Activated CD8-positive, alpha-beta memory T cell treated with anti-CD3 and anti-CD28 coated beads for 24 hours (primary cell): ENCODE data around the gene ATP2A3.
A peak's percentile ranks its signal among the peaks of the same experiment; 100 is the strongest.

Source experiments
- DNase-seq: peaks from one replicate; pipeline ENCODE4 v3.0.0-alpha.2; 2020

Gene ATP2A3

DNA sequence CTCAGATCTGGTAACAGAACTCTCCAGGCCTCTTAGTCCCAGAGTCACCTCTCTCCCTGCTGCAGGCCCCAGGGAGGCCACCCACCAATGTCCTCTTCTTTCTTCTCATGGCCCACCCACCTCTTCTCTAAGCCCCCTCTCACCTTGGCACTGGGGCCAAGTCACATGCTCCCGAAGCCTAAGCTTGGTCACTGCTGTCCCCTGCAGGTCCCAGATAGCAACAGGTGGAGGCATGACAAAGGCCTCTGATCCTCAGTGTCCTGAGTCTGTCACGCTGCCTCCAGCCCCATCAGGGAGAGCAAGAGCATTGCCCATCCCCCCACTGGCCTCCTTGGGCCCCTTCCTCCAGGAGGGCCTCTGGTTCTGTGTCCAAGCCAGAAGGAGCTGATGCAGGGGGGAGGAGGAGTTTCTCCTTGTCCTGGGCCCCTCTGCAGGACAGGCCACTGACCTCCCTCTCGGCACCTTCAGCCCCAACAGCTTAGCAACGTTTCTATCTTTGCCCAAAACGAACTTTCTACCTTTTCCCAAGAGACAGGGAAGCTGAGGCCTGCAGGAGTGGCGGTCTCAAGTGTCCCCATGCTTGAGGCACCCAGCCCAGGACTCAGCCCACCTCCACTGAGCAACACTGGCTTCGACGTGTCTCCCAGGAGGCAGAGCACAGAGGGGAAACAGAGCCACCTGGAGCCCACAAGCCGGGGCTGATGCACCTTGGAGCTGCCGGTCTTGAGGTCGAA lies 56.6 kb downstream of the ATP2A3 start:
- no peak for DNase-seq

DNA sequence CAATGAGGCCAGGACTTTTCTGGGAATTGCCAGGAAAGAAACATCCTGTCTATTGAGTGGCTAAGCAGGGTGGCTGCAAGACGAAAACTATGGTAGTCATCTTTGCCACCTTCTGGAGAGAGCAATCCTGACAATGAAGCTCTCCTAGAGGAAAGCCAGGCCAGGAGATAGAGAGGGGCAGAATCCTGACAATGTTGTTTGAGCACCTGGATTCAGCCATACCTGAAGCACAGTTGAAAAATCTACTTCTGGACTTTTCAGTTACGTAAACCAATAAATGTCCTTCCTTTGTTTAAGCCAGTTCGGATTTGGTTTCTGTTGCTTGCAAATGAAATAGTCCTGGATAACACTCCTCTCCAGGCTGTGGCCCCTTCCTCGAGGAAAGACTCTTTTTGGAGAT lies 57.4 kb downstream of the ATP2A3 start:
- DNase-seq = no peak

- no peak for DNase-seq
These were observed 59.2 kb downstream of the ATP2A3 start for GRCh38 chr17:3905017-3905520.

DNA sequence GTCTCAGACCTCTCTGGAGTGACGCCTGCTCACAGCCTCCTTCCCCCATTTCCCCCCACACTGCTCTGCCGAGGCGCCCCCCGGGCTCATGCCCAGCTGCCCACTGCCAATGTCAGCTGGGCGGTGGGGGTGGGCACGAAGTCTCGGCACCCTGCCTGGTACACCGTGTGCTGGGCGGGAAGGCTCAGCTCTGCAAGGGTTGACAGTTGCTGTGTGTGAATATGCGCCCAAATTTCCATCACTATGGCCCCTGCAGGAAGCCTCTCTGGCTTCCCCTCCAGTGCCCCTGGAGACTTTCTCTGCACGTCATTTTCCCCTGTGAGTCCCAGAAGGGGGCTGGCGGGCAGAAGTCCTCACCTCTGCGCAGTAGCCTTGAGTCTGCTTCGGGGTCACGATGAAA lies 59.7 kb downstream of the ATP2A3 start:
- no peak for DNase-seq

DNA sequence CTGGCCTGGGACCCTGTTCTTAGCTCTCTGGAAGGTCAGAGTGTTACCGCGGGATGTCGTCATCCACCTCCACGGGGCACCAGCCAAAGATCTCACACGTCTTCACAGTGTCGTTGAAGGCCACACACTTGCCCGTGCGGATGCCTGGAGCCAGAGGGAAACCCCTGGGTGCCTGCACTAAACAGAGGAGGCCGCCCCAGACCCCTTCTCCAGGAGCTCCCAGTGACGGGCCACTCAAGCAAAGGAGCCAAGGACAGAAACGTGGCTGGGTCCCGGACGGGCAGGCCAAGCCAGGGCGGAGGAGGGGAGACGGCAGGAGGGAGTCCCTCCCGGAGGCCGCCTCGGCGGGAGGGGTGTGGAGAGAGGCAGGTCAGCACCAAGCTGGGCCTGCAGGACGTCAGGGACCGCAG lies 60.4 kb downstream of the ATP2A3 start:
- no peak for DNase-seq

DNA sequence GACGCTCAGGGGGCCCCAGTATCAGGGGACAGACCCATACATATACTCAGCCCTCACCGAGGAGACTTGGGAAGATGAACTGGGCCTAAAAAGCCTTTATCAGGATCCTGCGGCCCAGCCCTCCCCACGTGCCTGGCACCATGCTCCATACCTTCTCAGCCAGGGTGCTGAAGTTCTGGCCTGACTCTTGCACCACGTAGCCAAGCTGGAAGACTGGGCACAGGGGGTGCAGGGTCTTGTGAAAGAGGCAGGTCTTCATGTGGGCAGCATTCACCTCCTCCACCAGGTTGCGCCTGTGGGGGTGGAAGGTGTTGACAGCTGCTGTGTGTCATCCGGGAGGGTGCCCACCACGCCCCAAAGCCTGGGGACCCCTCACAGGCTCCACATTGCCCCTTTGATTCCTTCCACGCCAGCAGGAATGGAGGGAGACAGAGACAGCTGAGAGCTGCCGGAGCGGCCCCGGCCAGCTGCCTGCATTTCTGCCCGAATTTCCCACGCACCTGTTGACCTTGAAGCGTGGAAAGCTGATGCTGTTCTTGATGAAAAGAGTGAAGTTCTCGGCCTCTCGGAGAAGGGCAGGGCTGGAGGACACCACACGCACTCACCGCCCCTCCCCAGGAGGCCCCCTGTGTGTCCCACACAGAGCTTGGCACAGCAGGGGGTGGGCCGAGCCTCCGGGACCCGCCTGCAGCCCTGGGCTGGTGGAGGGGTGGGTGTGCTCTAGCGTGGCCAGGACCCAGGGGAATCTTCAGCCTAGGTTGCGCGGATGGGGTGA lies 61.0 kb downstream of the ATP2A3 start:
- DNase-seq = no peak

GRCh38 chr17:3900646-3901045 lies 63.6 kb downstream of the ATP2A3 start:
- no peak for DNase-seq

GRCh38 chr17:3897731-3898130 lies 66.5 kb downstream of the ATP2A3 start:
- DNase-seq = no peak

DNA sequence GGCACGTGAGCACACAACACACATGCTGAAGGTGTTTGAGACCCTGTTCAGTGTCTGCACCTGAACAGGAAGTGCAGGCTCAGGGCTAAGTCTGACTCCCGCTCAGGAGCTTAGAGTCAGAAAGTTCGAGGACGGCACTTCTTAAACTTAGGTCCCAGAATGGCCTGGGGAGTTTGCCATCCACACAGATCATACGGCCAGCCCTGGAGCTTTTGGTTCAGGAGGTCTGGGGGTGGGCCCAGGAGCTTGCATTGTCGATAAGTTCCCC lies 67.3 kb downstream of the ATP2A3 start:
- no peak for DNase-seq

DNA sequence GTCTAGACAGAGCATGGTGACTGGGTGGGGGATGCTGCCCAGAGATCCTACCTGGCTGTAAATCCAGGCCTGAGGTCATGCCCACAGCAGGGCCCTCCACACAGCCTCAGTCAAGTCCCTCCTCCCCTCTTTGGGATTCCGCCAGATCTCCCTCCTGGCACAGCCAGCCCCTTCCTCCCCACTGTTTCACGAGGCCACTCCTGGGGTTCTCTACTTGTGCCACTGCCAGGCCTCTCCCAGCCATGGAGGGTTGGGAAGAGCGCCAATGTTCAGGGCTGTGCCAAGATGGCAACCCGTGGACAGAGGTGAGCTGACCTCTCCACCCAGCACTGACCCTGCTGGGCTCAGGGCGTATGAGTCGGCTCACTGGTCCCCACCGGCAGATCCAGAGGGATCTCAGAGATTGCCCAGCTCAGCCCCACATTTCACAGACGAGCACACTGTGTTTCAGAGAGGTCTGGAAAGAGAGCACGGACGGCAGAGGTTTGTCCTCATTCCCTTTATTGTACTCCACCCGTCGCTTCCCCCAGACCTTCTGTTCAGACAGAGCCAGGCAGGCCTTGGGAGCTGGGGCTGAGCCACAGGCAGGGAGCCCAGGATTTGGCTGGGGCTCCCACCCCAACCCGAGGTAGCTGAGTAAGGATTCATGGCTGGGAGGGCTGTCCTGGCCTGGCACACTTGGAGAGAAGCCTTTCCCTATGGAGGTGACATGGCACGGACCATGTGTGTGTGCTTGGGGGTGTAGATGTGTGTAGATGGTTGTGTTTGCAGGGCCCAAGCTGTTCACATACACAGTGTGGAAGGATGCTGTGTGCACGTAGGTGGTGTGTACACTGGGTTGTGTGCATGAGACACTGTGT lies 67.9 kb downstream of the ATP2A3 start:
- no peak for DNase-seq

DNA sequence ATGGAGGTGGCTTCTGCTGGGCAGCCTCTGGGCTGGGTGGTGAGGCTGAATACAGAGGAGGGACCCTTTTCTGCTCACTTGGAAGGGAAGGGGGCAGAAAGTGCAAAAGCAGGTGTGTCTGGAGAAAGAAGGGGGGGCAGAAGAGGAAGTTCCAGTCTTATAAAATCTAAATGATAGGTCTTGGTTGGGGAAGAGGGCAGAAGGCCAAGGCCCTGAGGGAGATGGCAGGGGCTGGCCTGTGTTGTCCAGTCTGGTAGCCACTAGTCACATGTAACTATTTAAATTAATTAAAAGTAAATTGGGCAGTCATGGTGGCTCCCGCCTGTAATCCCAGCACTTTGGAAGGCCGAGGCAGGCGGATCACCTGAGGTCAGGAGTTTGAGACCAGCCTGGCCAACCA lies 68.9 kb downstream of the ATP2A3 start:
- DNase-seq = no peak

DNA sequence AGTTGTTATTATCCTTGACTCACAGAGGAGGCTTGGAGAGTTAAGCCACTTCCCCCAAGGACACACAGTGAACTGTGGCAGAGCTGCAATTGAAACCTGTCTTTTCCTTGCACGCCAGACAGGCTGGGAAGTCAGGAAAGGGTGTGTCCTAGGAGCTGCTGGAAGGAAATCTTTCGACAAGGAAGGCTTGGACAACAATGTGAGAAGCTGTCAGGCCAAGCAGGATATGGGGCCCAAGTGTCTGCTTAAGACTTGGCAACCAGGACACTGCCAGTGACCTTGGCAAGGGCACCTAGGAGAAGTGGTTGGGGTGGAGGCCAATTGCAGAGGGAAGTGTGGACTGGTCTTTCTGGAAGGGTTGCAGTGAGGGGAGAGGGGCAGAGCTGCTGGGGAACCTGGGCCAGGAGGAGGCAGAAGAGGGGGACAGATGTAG lies 69.3 kb downstream of the ATP2A3 start:
- DNase-seq = no peak

DNA sequence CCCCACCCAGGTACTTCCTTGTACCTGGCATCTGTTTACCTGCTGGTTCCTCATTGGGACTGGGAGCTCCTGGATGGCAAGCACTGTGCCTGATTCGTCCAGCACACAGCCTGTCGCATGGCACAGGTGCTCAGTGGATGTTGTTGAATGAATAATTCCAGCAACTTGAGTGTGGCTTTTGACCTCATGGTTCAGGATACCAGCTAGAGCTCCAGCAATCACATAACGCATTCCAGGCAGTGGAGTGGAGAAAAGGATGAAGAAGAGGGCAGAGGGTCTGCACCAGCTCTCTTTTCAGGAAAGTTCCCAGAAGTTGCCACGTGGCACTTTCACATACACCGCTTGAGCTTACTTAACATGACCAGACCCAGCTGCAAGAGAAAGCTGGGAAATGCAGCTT lies 70.0 kb downstream of the ATP2A3 start:
- DNase-seq = no peak

- DNase-seq = no peak
These were observed 70.5 kb downstream of the ATP2A3 start for GRCh38 chr17:3893720-3894116.

GRCh38 chr17:3893003-3893719 lies 71.1 kb downstream of the ATP2A3 start, which contains the start of gene CAMKK1:
Gene CAMKK1, minus strand, starts transcription at chr17:3893053. Its CDS starts 7,366 bp downstream, at chr17:3885687.
- DNase-seq = peak; percentile 94

DNA sequence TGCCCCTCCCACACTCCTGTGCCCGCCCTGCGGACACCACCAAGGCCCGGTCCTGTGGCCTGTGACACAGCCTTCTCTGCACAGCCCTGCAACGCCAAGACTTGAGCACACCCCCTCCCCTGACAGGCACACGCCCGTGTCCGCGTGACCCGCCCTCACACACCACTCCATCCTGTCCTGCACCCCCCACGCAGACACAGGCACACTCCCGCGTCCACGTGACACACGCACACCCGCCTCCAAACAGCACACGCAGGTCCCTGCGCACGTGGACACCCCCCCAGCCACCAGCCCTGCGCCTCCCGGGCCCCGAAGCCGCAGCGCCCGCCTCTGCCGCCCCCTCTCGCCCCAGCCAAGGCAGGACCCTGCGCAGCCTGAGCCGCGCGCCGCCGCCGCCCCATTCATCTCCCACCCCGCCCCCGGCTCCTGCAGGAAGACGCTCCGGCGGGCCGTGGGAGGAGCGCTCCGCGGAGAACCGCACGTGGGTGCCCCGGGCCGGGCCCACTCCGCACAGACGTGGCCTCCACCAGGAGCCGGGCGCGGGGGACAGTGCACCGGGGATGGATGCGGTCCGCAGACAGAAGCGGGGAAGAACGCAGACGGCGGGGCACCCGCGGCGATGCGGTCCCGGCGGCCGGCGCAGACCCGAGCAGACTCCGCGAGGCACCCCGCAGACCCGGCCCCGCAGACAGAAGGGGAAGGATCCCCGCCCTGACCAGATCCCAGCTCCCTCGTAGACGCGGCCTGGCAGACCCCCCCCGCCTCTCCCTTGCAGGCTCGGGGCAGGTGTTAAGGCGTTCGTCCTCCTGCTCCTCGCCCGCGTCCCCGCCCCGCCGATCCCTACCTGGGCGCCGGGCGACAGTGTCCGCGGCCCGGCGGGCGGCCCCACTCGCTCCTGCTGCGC lies 71.9 kb downstream of the ATP2A3 start:
- DNase-seq = peak; percentile 85

DNA sequence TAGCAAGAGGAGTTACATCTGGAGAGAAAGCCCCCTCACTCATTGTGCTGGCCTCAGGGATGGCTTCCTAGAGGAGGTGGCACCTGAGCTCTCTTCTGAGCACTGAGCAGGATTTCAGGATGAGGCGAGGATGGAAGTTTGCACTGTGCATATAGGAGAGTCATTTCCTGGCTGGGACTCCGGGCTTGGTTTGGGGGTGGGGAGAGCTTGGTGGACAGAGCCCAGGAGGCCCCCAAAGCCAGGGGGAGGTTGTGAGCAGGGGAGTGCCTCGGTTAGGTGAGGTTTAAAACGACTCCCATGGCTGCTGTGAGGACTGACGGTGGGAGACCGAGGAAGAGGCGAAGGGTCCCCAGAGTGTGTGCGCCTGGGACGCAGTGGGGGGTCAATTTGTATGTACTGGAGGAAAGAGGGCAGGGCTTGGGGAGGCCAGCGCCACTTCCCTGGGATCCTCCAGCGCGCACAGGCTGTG lies 72.6 kb downstream of the ATP2A3 start:
- no peak for DNase-seq

DNA sequence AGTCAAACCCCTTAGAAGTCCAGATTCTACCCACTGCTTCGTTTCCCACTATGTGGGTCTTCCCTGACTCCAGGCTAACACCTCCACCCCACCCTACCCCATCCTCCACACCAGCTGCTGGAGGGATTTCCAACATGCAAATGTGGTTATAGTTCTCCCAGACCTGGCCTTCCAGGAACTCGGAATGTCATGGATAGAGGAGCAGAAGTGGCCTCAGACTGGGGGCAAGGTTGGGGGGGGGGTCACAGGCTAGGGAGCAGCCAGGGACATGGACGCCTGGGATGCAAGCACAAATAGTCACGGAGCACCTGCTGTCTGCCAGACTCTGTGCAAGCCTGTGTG lies 73.4 kb downstream of the ATP2A3 start:
- no peak for DNase-seq

GRCh38 chr17:3890082-3890877 lies 74.0 kb downstream of the ATP2A3 start:
- DNase-seq = no peak

DNA sequence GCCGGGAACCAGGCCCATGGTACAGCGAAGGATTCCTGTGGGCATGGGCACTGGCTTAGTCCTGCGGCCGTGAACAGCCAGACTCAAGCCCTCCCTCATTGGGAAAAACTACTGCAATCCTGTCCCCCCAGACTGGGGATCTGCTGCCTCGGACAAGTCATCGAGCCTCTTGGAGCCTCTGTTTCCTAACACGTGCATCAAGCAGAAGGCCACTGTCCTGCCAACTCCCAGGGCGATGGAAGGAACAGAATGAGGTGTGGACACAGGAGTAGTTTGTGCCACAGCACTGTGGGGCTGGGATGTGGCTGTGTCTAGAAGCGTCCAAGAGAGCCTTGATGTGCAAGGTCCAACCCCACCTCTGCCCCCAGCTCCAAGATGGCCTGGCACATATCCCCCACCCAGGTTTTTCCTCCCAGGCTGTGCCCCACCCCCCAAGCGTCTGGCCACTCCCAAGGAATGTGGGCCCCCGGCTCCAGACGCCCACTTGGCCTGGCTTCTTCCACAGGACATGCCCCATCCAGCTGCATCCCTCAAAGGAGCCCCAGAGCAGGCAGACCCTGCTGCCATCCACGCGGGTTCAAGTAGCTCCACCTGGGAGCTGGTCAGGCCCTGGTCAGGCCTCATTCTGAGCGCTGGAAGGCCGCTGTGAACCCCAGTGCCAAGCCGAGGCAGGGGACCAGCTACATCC lies 74.8 kb downstream of the ATP2A3 start:
- DNase-seq = no peak
